Smooth muscle cell (in vitro differentiated cells): ENCODE data around the gene SKAP1. TPM values are rescaled to one million over a fixed set of nuclear protein-coding genes. Genes with fewer than 3 reads are reported as not detected.
"Not testable (repeated sequence)": the region's sequence is repeated elsewhere in the genome, so short reads cannot be mapped to it uniquely, and the experiment has no call there.

Experiments
- DNase-seq: peaks from one replicate; lab custom pipeline; 2025; ENCODE audit not compliant: unreplicated experiment; lab: John Stamatoyannopoulos, UW
- H2AFZ ChIP-seq: fragments of 200-600 bp; sonication (generic); 2 replicates; pipeline ENCODE4 v1.6.0; 2016; ENCODE audit warnings: antibody characterized with exemption, low read depth, mild to moderate bottlenecking
- H3F3A ChIP-seq: fragments of 200-600 bp; sonication (generic); 2 replicates; pipeline ENCODE4 v1.6.0; 2017; ENCODE audit warnings: antibody characterized with exemption, low read depth
- H3K27ac ChIP-seq: fragments of 200-600 bp; sonication (generic); 2 replicates; pipeline ENCODE4 v1.5.1; 2016; ENCODE audit warnings: low read depth, mild to moderate bottlenecking
- H3K27me3 ChIP-seq: fragments of 200-600 bp; sonication (generic); 2 replicates; pipeline ENCODE4 v1.6.1; 2016; ENCODE audit warnings: low read depth, mild to moderate bottlenecking
- H3K36me3 ChIP-seq: fragments of 200-600 bp; sonication (generic); 2 replicates; pipeline ENCODE4 v1.5.1; 2016; ENCODE audit warnings: low read depth
- H3K4me1 ChIP-seq: fragments of 200-600 bp; sonication (generic); 2 replicates; pipeline ENCODE4 v1.5.1; 2016; ENCODE audit warnings: low read depth
- H3K4me2 ChIP-seq: fragments of 200-600 bp; sonication (generic); 2 replicates; pipeline ENCODE4 v1.6.0; 2016; ENCODE audit warnings: mild to moderate bottlenecking
- H3K4me3 ChIP-seq: fragments of 200-600 bp; sonication (generic); 2 replicates; pipeline ENCODE4 v1.5.1; 2016; ENCODE audit warnings: mild to moderate bottlenecking
- H3K79me2 ChIP-seq: fragments of 200-600 bp; sonication (generic); 2 replicates; pipeline ENCODE4 v1.6.0; 2016; ENCODE audit warnings: low read depth, mild to moderate bottlenecking
- H3K9ac ChIP-seq: fragments of 200-600 bp; sonication (generic); 2 replicates; pipeline ENCODE4 v1.6.0; 2016; ENCODE audit warnings: low read depth
- H3K9me3 ChIP-seq: fragments of 200-600 bp; sonication (generic); replicated peaks from 2 replicates; pipeline ENCODE4 v1.5.1; 2016; ENCODE audit warnings: low read depth
- H4K20me1 ChIP-seq: fragments of 200-600 bp; sonication (generic); 2 replicates; pipeline ENCODE4 v1.6.0; 2016; ENCODE audit warnings: low read depth
- CTCF ChIP-seq: fragments of 200-600 bp; sonication (generic); IDR thresholded peaks from 2 replicates; pipeline ENCODE4 v1.5.1; 2017; ENCODE audit warnings: borderline replicate concordance, mild to moderate bottlenecking, antibody characterized with exemption; ENCODE audit not compliant: insufficient read depth, poor library complexity, severe bottlenecking
- WGBS: methylation state at CpG from one replicate; pipeline ENCODE4 v1.1.7; 2016; ENCODE audit warnings: low lambda C conversion rate; 5-methylcytosine and 5-hydroxymethylcytosine counted together
- polyA plus RNA-seq: library from polyadenylated mRNA; unstranded; fragments of >200 nt; fragmentation: Nextera tagmentation; extraction: Ambion mirVana; gene quantifications from 2 replicates; pipeline ENCODE4 v1.2.1, GENCODE V29; 2016
- total RNA-seq: library from RNA; depleted of rRNA; stranded (reverse); fragments of >200 nt; gene quantifications from 2 replicates; pipeline ENCODE4 v1.2.3, GENCODE V29; 2014

SKAP1 gene
- total and polyA plus RNA-seq, 2 experiments from 2014 or later, result not detected

GRCh38 chr17:48420823-48421222 lies 9.2 kb downstream of the SKAP1 start:
- DNase-seq, result no peak
- H3F3A ChIP-seq, result no peaks in the 10 kb centered on the region
- H3K36me3 ChIP-seq, result no peaks in the 10 kb centered on the region
- no peak overlapping the region for H3K27ac ChIP-seq
- no peak overlapping the region for H2AFZ ChIP-seq
- no peaks in the 10 kb centered on the region for H4K20me1 ChIP-seq
- no peak overlapping the region for H3K4me2 ChIP-seq
- WGBS, result 83% methylated on average over 4 of the region's 4 CpGs
- H3K27me3 ChIP-seq, result peaks cover 15% of the 10 kb centered on the region
- TF ChIP-seq CTCF, result no peak
- H3K4me3 ChIP-seq, result no peak overlapping the region
- no peaks in the 10 kb centered on the region for H3K4me1 ChIP-seq
- H3K9me3 ChIP-seq, result no peaks in the 10 kb centered on the region
- no peaks in the 10 kb centered on the region for H3K79me2 ChIP-seq
- H3K9ac ChIP-seq, result no peak overlapping the region

- WGBS, result 20% methylated on average over 3 of the region's 3 CpGs
- Histone ChIP-seq H3K4me3 (no peak overlapping the region), H3K9me3 (no peaks in the 10 kb centered on the region), H3K79me2 (no peaks in the 10 kb centered on the region), H3K27ac (no peak overlapping the region), H3K27me3 (peaks cover 39% of the 10 kb centered on the region), H3K4me1 (no peaks in the 10 kb centered on the region), H3F3A (no peaks in the 10 kb centered on the region), H2AFZ (no peak overlapping the region), H4K20me1 (no peaks in the 10 kb centered on the region), H3K36me3 (no peaks in the 10 kb centered on the region), H3K9ac (no peak overlapping the region), H3K4me2 (no peak overlapping the region)
- DNase-seq, result no peak
- no peak for TF ChIP-seq CTCF
Measured at GRCh38 chr17:48416971-48417370, 13.0 kb downstream of the SKAP1 start.

GRCh38 chr17:48413613-48414405 lies 16.2 kb downstream of the SKAP1 start:
- H3K4me2 ChIP-seq, result no peak overlapping the region
- no peak overlapping the region for H2AFZ ChIP-seq
- H3K36me3 ChIP-seq, result no peaks in the 10 kb centered on the region
- no peaks in the 10 kb centered on the region for H3F3A ChIP-seq
- no peaks in the 10 kb centered on the region for H3K79me2 ChIP-seq
- no peak overlapping the region for H3K9ac ChIP-seq
- no peak for DNase-seq
- no peaks in the 10 kb centered on the region for H3K4me1 ChIP-seq
- H3K4me3 ChIP-seq, result no peak overlapping the region
- WGBS, result 87% methylated on average over 5 of the region's 5 CpGs
- no peak overlapping the region for H3K27ac ChIP-seq
- H4K20me1 ChIP-seq, result no peaks in the 10 kb centered on the region
- peaks cover 50% of the 10 kb centered on the region for H3K27me3 ChIP-seq
- H3K9me3 ChIP-seq, result no peaks in the 10 kb centered on the region
- no peak for TF ChIP-seq CTCF

DNA sequence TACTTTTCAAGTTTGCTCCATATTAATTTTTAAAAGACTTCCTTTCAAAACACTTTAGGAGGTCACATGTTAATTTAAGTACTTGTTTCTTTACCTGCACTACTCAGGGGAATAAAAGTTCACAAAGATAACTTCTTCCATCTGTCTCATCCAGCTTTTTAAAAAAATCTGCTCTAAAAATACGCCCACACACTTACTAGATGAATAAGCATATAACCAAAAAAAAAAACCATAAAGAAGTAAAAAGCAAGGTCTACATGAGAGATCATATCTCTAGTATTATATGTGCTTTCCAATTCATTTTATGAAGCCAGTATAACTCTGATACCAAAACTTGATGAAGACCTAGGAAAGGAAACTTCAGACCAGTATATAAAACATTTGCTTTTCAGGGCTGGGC lies 17.2 kb downstream of the SKAP1 start:
- no peak overlapping the region for H3K9ac ChIP-seq
- no peak for DNase-seq
- no peaks in the 10 kb centered on the region for H3F3A ChIP-seq
- H2AFZ ChIP-seq, result no peak overlapping the region
- no peaks in the 10 kb centered on the region for H3K36me3 ChIP-seq
- TF ChIP-seq CTCF, result no peak
- no peaks in the 10 kb centered on the region for H3K9me3 ChIP-seq
- H3K4me2 ChIP-seq, result no peak overlapping the region
- H3K79me2 ChIP-seq, result no peaks in the 10 kb centered on the region
- no peaks in the 10 kb centered on the region for H3K4me1 ChIP-seq
- no peak overlapping the region for H3K27ac ChIP-seq
- H3K27me3 ChIP-seq, result peaks cover 53% of the 10 kb centered on the region
- H3K4me3 ChIP-seq, result no peak overlapping the region
- WGBS, result 100% methylated on average over 1 of the region's 1 CpG
- H4K20me1 ChIP-seq, result no peaks in the 10 kb centered on the region

DNA sequence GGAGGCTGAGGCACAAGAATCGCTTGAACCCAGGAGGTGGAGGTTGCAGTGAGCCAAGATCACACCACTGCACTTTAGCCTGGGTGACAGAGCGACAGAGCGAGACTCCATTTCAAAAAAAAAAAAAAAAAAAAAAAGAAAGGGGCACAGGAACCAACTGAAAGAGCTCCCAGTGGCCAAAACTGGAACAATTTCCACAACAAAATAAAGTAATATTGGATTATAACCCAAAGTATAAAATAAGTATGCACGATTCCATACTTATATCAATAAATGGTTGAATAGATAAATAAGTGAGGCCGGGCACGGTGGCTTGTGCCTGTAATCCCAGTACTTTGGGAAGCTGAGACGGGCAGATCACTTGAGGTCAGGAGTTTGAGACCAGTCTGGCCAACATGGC lies 19.2 kb downstream of the SKAP1 start:
- not testable (repeated sequence) for H3K4me1 ChIP-seq, H3K27ac ChIP-seq, H3K79me2 ChIP-seq, H2AFZ ChIP-seq, H3K9me3 ChIP-seq, H4K20me1 ChIP-seq, H3F3A ChIP-seq, DNase-seq, H3K4me2 ChIP-seq, H3K9ac ChIP-seq, H3K36me3 ChIP-seq, H3K4me3 ChIP-seq
- peaks cover 38% of the 10 kb centered on the region for H3K27me3 ChIP-seq
- 90% methylated on average over 7 of the region's 7 CpGs for WGBS
